Neural cell (in vitro differentiated cells): ENCODE measurements around the gene ZNF593.

ENCODE experiments used
- RAD21 ChIP-seq: fragments of 450-650 bp; conservative IDR thresholded peaks from 2 replicates; pipeline ENCODE4 v1.6.1; 2014; ENCODE audit warnings: antibody characterized with exemption, mild to moderate bottlenecking, moderate library complexity
- TF ChIP-seq, protein P1 (sequence below): fragments of 450-650 bp; IDR thresholded peaks from 2 replicates; pipeline ENCODE4 v1.5.1; 2014; ENCODE audit warnings: antibody characterized with exemption, mild to moderate bottlenecking, moderate library complexity; ENCODE audit not compliant: poor library complexity, severe bottlenecking

- TF ChIP-seq, protein P1, sequence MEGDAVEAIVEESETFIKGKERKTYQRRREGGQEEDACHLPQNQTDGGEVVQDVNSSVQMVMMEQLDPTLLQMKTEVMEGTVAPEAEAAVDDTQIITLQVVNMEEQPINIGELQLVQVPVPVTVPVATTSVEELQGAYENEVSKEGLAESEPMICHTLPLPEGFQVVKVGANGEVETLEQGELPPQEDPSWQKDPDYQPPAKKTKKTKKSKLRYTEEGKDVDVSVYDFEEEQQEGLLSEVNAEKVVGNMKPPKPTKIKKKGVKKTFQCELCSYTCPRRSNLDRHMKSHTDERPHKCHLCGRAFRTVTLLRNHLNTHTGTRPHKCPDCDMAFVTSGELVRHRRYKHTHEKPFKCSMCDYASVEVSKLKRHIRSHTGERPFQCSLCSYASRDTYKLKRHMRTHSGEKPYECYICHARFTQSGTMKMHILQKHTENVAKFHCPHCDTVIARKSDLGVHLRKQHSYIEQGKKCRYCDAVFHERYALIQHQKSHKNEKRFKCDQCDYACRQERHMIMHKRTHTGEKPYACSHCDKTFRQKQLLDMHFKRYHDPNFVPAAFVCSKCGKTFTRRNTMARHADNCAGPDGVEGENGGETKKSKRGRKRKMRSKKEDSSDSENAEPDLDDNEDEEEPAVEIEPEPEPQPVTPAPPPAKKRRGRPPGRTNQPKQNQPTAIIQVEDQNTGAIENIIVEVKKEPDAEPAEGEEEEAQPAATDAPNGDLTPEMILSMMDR: no peak
- TF ChIP-seq RAD21: no peak
Observed at GRCh38 chr1:26159743-26160039, 10.0 kb upstream of the ZNF593 start.
